ENCODE data around the gene KLHL40.

The KLHL40 gene

GRCh38 chr3:42640129-42640528 lies 45.2 kb upstream of the KLHL40 start:
- Histone ChIP-seq H2AK5ac (ENCODE audit: low read depth, low read length) (no peak overlapping the region), H2BK120ac (ENCODE audit: low read depth, low read length) (no peak overlapping the region), H3K9ac (ENCODE audit: low read depth, low read length, poor library complexity) (no peak overlapping the region), H2BK12ac (ENCODE audit: low read length) (no peak overlapping the region), H4K91ac (ENCODE audit: low read depth, low read length, poor library complexity) (no peak overlapping the region), H3K4me3 (ENCODE audit: low read length in 2 of 2) (no peak overlapping the region), H3K9me3 (replicated peaks in 1 of 2; ENCODE audit: control insufficient read depth in 2 of 2, insufficient read depth in 1 of 2, low read depth in 1 of 2, low read length in 2 of 2) (no peaks in the 10 kb centered on the region), H3K27me3 (ENCODE audit: control insufficient read depth in 3 of 3, insufficient read depth in 3 of 3, low read depth in 1 of 3, low read length in 3 of 3) (no peaks in the 10 kb centered on the region), H3K36me3 (replicated peaks in 1 of 2; ENCODE audit: control insufficient read depth in 2 of 2, insufficient read depth in 2 of 2, low read length in 2 of 2) (peaks cover 53 to 99% of the 10 kb centered on the region in 2 donors), H3K4me2 (ENCODE audit: insufficient read depth, low read length, poor library complexity, severe bottlenecking) (no peak overlapping the region), H3K79me1 (ENCODE audit: low read depth, low read length) (peaks cover 4% of the 10 kb centered on the region), H4K8ac (ENCODE audit: low read depth, low read length) (no peak overlapping the region), H2AFZ (ENCODE audit: low read length) (no peak overlapping the region), H3K4me1 (ENCODE audit: control insufficient read depth in 2 of 2, insufficient read depth in 1 of 2, low read depth in 1 of 2, low read length in 2 of 2) (no peaks in the 10 kb centered on the region), H2BK15ac (ENCODE audit: low read length) (no peak overlapping the region), H3K27ac (replicated peaks; ENCODE audit: low read length) (no peak overlapping the region), H3K14ac (ENCODE audit: low read length) (no peak overlapping the region), H2BK5ac (ENCODE audit: low read length) (no peak overlapping the region), H3K18ac (ENCODE audit: low read length) (no peak overlapping the region), H3K23ac (ENCODE audit: low read depth, low read length, poor library complexity) (no peak overlapping the region), H3K4ac (ENCODE audit: low read length) (no peak overlapping the region)
- no peak for DNase-seq (ENCODE audit: low spot score)

DNA sequence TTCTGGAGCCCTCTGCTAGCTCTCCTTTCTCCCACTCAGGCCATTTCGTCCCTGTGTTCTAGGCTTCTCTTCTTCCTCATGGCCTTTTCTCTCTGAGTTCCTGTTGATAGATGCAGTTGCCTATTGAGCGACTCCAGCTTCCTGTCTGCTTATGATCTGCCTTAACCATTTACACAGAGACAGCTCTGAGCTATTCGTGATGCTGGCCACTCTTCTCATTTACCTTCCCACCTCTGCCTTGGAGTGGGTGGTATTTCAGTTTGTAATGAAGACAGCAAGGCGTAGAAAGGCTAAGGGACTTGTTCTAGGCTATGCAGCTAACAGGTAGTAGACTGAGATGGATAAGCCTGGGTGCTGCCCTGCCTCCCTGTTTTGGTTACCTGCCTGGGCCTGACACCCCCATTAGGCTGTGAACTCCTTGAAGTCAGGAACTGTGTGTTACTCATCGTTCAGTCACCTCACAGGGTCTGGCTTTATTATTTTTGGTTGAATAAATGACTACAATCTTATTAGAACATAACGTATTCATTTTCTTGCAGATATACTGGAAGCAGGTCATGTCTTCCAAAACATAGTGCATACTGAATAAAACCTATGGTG lies 44.5 kb upstream of the KLHL40 start:
- no peak overlapping the region for H3K9ac ChIP-seq (ENCODE audit: low read depth, low read length, poor library complexity)

GRCh38 chr3:42647821-42648459 lies 37.4 kb upstream of the KLHL40 start:
- no peaks in the 10 kb centered on the region for H3K79me1 ChIP-seq (ENCODE audit: low read depth, low read length)
- H4K8ac ChIP-seq (ENCODE audit: low read depth, low read length): no peak overlapping the region
- no peak overlapping the region for H2AFZ ChIP-seq (ENCODE audit: low read length)
- H2BK12ac ChIP-seq (ENCODE audit: low read length): no peak overlapping the region
- H2BK5ac ChIP-seq (ENCODE audit: low read length): no peak overlapping the region
- H3K14ac ChIP-seq (ENCODE audit: low read length): no peak overlapping the region
- H3K9ac ChIP-seq (ENCODE audit: low read depth, low read length, poor library complexity): no peak overlapping the region
- H3K4ac ChIP-seq (ENCODE audit: low read length): no peak overlapping the region
- no peak overlapping the region for H3K23ac ChIP-seq (ENCODE audit: low read depth, low read length, poor library complexity)
- no CpG with 5 or more reads among the region's 5 CpGs for WGBS, 2 donors (ENCODE audit: extremely low coverage in 2 of 2, insufficient read length in 2 of 2, insufficient replicate concordance in 1 of 2)
- H3K36me3 ChIP-seq (replicated peaks in 1 of 2; ENCODE audit: control insufficient read depth in 2 of 2, insufficient read depth in 2 of 2, low read length in 2 of 2): peaks cover 22 to 73% of the 10 kb centered on the region in 2 donors
- H3K18ac ChIP-seq (ENCODE audit: low read length): no peak overlapping the region
- H3K4me3 ChIP-seq (ENCODE audit: low read length in 2 of 2): no peak overlapping the region
- peaks cover under 1 to 9% of the 10 kb centered on the region in 2 donors for H3K4me1 ChIP-seq (ENCODE audit: control insufficient read depth in 2 of 2, insufficient read depth in 1 of 2, low read depth in 1 of 2, low read length in 2 of 2)
- DNase-seq (ENCODE audit: low spot score): no peak
- H2BK15ac ChIP-seq (ENCODE audit: low read length): no peak overlapping the region
- H2BK120ac ChIP-seq (ENCODE audit: low read depth, low read length): no peak overlapping the region
- no peaks in the 10 kb centered on the region for H3K27me3 ChIP-seq (ENCODE audit: control insufficient read depth in 3 of 3, insufficient read depth in 3 of 3, low read depth in 1 of 3, low read length in 3 of 3)
- no peak overlapping the region for H2AK5ac ChIP-seq (ENCODE audit: low read depth, low read length)
- H3K9me3 ChIP-seq (replicated peaks in 1 of 2; ENCODE audit: control insufficient read depth in 2 of 2, insufficient read depth in 1 of 2, low read depth in 1 of 2, low read length in 2 of 2): no peaks in the 10 kb centered on the region
- H3K4me2 ChIP-seq (ENCODE audit: insufficient read depth, low read length, poor library complexity, severe bottlenecking): no peak overlapping the region
- peak overlapping the region; percentile 20 for H3K27ac ChIP-seq (replicated peaks; ENCODE audit: low read length)
- H4K91ac ChIP-seq (ENCODE audit: low read depth, low read length, poor library complexity): no peak overlapping the region

More for the DNA sequence above, 44.5 kb upstream of the KLHL40 start:
- DNase-seq (ENCODE audit: low spot score): no peak
- H3K36me3 ChIP-seq (replicated peaks in 1 of 2; ENCODE audit: control insufficient read depth in 2 of 2, insufficient read depth in 2 of 2, low read length in 2 of 2): peaks cover 51 to 99% of the 10 kb centered on the region in 2 donors
- no CpG with 5 or more reads among the region's 6 CpGs for WGBS, 2 donors (ENCODE audit: extremely low coverage in 2 of 2, insufficient read length in 2 of 2, insufficient replicate concordance in 1 of 2)
- H4K91ac ChIP-seq (ENCODE audit: low read depth, low read length, poor library complexity): no peak overlapping the region
- no peaks in the 10 kb centered on the region for H3K9me3 ChIP-seq (replicated peaks in 1 of 2; ENCODE audit: control insufficient read depth in 2 of 2, insufficient read depth in 1 of 2, low read depth in 1 of 2, low read length in 2 of 2)
- no peak overlapping the region for H2BK5ac ChIP-seq (ENCODE audit: low read length)
- H2BK12ac ChIP-seq (ENCODE audit: low read length): no peak overlapping the region
- no peak overlapping the region for H2BK15ac ChIP-seq (ENCODE audit: low read length)
- no peak overlapping the region for H3K18ac ChIP-seq (ENCODE audit: low read length)
- no peaks in the 10 kb centered on the region for H3K4me1 ChIP-seq (ENCODE audit: control insufficient read depth in 2 of 2, insufficient read depth in 1 of 2, low read depth in 1 of 2, low read length in 2 of 2)
- peaks cover 4% of the 10 kb centered on the region for H3K79me1 ChIP-seq (ENCODE audit: low read depth, low read length)
- no peaks in the 10 kb centered on the region for H3K27me3 ChIP-seq (ENCODE audit: control insufficient read depth in 3 of 3, insufficient read depth in 3 of 3, low read depth in 1 of 3, low read length in 3 of 3)
- H3K4ac ChIP-seq (ENCODE audit: low read length): no peak overlapping the region
- H2BK120ac ChIP-seq (ENCODE audit: low read depth, low read length): no peak overlapping the region
- H3K4me3 ChIP-seq (ENCODE audit: low read length in 2 of 2): no peak overlapping the region
- H3K27ac ChIP-seq (replicated peaks; ENCODE audit: low read length): no peak overlapping the region
- H2AK5ac ChIP-seq (ENCODE audit: low read depth, low read length): no peak overlapping the region
- H3K4me2 ChIP-seq (ENCODE audit: insufficient read depth, low read length, poor library complexity, severe bottlenecking): no peak overlapping the region
- H3K14ac ChIP-seq (ENCODE audit: low read length): no peak overlapping the region
- H3K23ac ChIP-seq (ENCODE audit: low read depth, low read length, poor library complexity): no peak overlapping the region
- no peak overlapping the region for H2AFZ ChIP-seq (ENCODE audit: low read length)
- no peak overlapping the region for H4K8ac ChIP-seq (ENCODE audit: low read depth, low read length)

- Histone ChIP-seq H2AK5ac (ENCODE audit: low read depth, low read length) (no peak overlapping the region), H3K23ac (ENCODE audit: low read depth, low read length, poor library complexity) (no peak overlapping the region), H2BK5ac (ENCODE audit: low read length) (no peak overlapping the region), H3K18ac (ENCODE audit: low read length) (no peak overlapping the region), H3K27me3 (ENCODE audit: control insufficient read depth in 3 of 3, insufficient read depth in 3 of 3, low read depth in 1 of 3, low read length in 3 of 3) (no peaks in the 10 kb centered on the region), H4K91ac (ENCODE audit: low read depth, low read length, poor library complexity) (no peak overlapping the region), H3K79me1 (ENCODE audit: low read depth, low read length) (peaks cover 2% of the 10 kb centered on the region), H2BK12ac (ENCODE audit: low read length) (no peak overlapping the region), H3K4me1 (ENCODE audit: control insufficient read depth in 2 of 2, insufficient read depth in 1 of 2, low read depth in 1 of 2, low read length in 2 of 2) (peaks cover 11 to 18% of the 10 kb centered on the region in 2 donors), H2BK15ac (ENCODE audit: low read length) (no peak overlapping the region), H3K9ac (ENCODE audit: low read depth, low read length, poor library complexity) (no peak overlapping the region), H4K8ac (ENCODE audit: low read depth, low read length) (no peak overlapping the region), H3K27ac (replicated peaks; ENCODE audit: low read length) (no peak overlapping the region), H3K4me3 (ENCODE audit: low read length in 2 of 2) (no peak overlapping the region), H3K36me3 (replicated peaks in 1 of 2; ENCODE audit: control insufficient read depth in 2 of 2, insufficient read depth in 2 of 2, low read length in 2 of 2) (peaks cover 15 to 63% of the 10 kb centered on the region in 2 donors), H3K4me2 (ENCODE audit: insufficient read depth, low read length, poor library complexity, severe bottlenecking) (no peak overlapping the region), H3K9me3 (replicated peaks in 1 of 2; ENCODE audit: control insufficient read depth in 2 of 2, insufficient read depth in 1 of 2, low read depth in 1 of 2, low read length in 2 of 2) (no peaks in the 10 kb centered on the region), H2AFZ (ENCODE audit: low read length) (no peak overlapping the region), H3K4ac (ENCODE audit: low read length) (no peak overlapping the region), H3K14ac (ENCODE audit: low read length) (no peak overlapping the region), H2BK120ac (ENCODE audit: low read depth, low read length) (no peak overlapping the region)
- DNase-seq (ENCODE audit: low spot score): no peak
- WGBS, 2 donors (ENCODE audit: extremely low coverage in 2 of 2, insufficient read length in 2 of 2, insufficient replicate concordance in 1 of 2): no CpG with 5 or more reads among the region's 2 CpGs
Observed at GRCh38 chr3:42649006-42649405, 36.3 kb upstream of the KLHL40 start.

All from neuronal stem cell (in vitro differentiated cells).